Gastrocnemius medialis (tissue), 4 donors: Measurements from ENCODE around the gene ADAMTS14. TPM values are rescaled to one million over a fixed set of nuclear protein-coding genes. Genes with fewer than 3 reads are reported as not detected.

Source experiments
- ATAC-seq, 2 donors: fragments of 150-250 bp; one replicate each; pipeline ENCODE4 v1.9.1; 2016
- DNase-seq, 2 donors: peaks; one replicate each; pipeline ENCODE4 v3.0.0-alpha.2; 2019
- H3K27ac ChIP-seq, 4 donors: fragments of 200-600 bp; sonication (generic); 1 replicate in 1 of 4; 2 replicates in 3 of 4; pipeline ENCODE4 v1.5.1; 2016 to 2018; ENCODE audit warnings: mild to moderate bottlenecking in 2 of 4, moderate library complexity in 1 of 4
- H3K27me3 ChIP-seq, 3 donors: fragments of 200-600 bp; sonication (generic) in 2 of 3; 1 replicate in 1 of 3; 2 replicates in 2 of 3; pipeline versions ENCODE4 v1.5.1 to v1.6.0; 2016 to 2019; ENCODE audit warnings: mild to moderate bottlenecking in 1 of 3, moderate library complexity in 1 of 3
- H3K36me3 ChIP-seq, 2 donors: fragments of 200-600 bp; sonication (generic) in 1 of 2; one replicate each; pipeline ENCODE4 v1.5.1; 2017 to 2018
- H3K4me1 ChIP-seq, 2 donors: fragments of 200-600 bp; sonication (generic) in 1 of 2; one replicate each; pipeline ENCODE4 v1.5.1; 2016 to 2017; ENCODE audit warnings: mild to moderate bottlenecking in 2 of 2
- H3K4me3 ChIP-seq, 4 donors: fragments of 200-600 bp; sonication (generic) in 3 of 4; 1 replicate in 1 of 4; 2 replicates in 3 of 4; pipeline ENCODE4 v1.5.1; 2016 to 2019; ENCODE audit warnings: mild to moderate bottlenecking in 2 of 4
- H3K9me3 ChIP-seq, 3 donors: fragments of 200-600 bp; sonication (generic) in 2 of 3; 1 replicate in 1 of 3; 2 replicates in 2 of 3; pipeline ENCODE4 v1.5.1; 2016 to 2019
- CTCF ChIP-seq, 5 experiments: fragments of 450-650 bp in 3 of 5; fragments of 200-600 bp in 2 of 5; sonication (generic) in 2 of 5; IDR thresholded peaks in 4 of 5; conservative IDR thresholded peaks in 1 of 5; 1 replicate in 4 of 5; 2 replicates in 1 of 5; pipeline ENCODE4 v1.5.1; 2016 to 2019; ENCODE audit warnings: antibody characterized with exemption in 5 of 5, mild to moderate bottlenecking in 3 of 5, moderate library complexity in 3 of 5
- POLR2A ChIP-seq, 2 donors: fragments of 450-650 bp; IDR thresholded peaks; one replicate each; pipeline ENCODE4 v1.6.1; 2017; ENCODE audit warnings: antibody characterized with exemption in 2 of 2, mild to moderate bottlenecking in 2 of 2, moderate library complexity in 2 of 2
- in situ Hi-C, 4 donors: fragments of 200-750 bp; cut with MboI; loops; one replicate each; pipeline versions ENCODE4 v1.15.0 to v1.8.0; 2017; ENCODE audit warnings: low sequenced_read_pairs in 4 of 4
- intact Hi-C: fragments of 100-400 bp; cut with DNase I; formaldehyde crosslinking; loops from one replicate; pipeline ENCODE4 v1.15.1; 2023; ENCODE audit warnings: low total_unique reads
- total RNA-seq, 4 donors: library from RNA; depleted of rRNA; stranded (reverse); fragments of >200 nt; gene quantifications; one replicate each; pipeline versions ENCODE4 v1.1.0 to v1.2.3, GENCODE V29; 2016

Gene ADAMTS14
- total RNA-seq, 4 donors from 2014 or later: 0.10 TPM; not detected in 3

DNA sequence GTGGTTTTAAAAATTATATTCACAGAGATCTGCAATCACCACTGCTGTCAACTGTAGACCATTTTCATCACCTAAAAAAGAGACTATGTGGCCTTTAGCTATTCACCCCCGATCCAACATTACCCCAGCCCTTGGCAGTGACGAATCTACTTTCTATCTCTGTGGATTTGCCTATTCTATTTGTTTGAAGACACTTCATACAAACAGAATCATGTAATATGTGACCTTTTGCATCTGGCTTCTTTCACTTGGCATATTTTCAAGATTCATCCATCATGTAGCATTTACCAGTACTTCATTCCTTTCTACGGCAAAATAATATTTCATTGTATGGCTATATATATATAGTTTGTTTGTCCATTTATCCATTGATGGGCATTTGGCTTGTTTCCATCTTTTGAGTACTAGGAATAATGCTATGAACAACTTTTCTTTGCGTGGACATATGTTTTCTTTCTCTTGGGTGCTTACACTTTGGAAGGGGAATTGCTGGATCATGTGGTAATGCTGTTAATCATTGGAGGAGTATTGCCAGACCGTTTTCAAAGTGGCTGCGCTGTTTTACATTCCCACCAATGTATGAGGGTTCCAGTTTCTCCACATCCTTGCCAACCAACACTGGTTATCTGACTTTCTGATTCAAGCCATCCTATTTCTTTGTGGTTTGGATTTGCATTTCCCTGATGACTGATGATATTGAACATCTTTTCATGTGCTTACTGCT, 22.3 kb downstream of the ADAMTS14 start:
- intact Hi-C loops (no loop called here), in situ Hi-C loops (no loop called here)
- H3K9me3 ChIP-seq: no peaks in the 10 kb centered on the region
- no peak overlapping the region for H3K27ac ChIP-seq
- H3K27me3 ChIP-seq: no peaks in the 10 kb centered on the region
- H3K4me1 ChIP-seq: no peaks in the 10 kb centered on the region
- no peak overlapping the region for H3K4me3 ChIP-seq
- DNase-seq (no peak), ATAC-seq (no peak)
- TF ChIP-seq POLR2A (IDR thresholded peaks at IDR 0.05) (no peak), CTCF (IDR thresholded peaks at IDR 0.05 in 4 of 5, conservative IDR thresholded peaks at IDR 0.05 in 1 of 5) (no peak)
- no peaks in the 10 kb centered on the region for H3K36me3 ChIP-seq

- ATAC-seq (no peak), DNase-seq (no peak)
- H3K36me3 ChIP-seq: no peaks in the 10 kb centered on the region
- no peaks in the 10 kb centered on the region for H3K27me3 ChIP-seq
- H3K27ac ChIP-seq: no peak overlapping the region
- no peak overlapping the region for H3K4me3 ChIP-seq
- no peak for TF ChIP-seq POLR2A (IDR thresholded peaks at IDR 0.05)
- no peak for TF ChIP-seq CTCF (IDR thresholded peaks at IDR 0.05 in 4 of 5, conservative IDR thresholded peaks at IDR 0.05 in 1 of 5)
- H3K9me3 ChIP-seq: no peaks in the 10 kb centered on the region
- intact Hi-C loops: no loop called here
- H3K4me1 ChIP-seq: no peaks in the 10 kb centered on the region
- in situ Hi-C loops: no loop called here
Measured at GRCh38 chr10:70695241-70696030, 23.1 kb downstream of the ADAMTS14 start.

DNA sequence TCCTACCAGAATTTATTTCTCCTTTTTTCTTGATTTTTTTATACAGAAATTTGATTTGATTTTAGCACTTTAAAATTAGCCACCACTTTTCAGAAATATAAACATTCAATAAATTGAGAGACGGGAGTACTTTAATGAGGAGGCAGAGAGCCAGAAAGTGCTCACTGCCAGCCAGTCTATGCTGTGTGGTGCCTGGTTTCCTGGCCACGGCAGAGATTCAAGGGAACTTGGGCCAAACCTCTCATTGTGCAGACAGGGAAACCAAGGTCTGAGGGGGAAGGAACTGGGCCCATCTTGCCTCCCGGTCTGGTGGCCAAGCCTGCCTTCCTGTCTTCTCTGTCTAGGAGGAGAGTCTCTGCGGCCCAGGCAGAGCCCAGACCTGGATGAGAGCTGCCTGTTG, 25.9 kb downstream of the ADAMTS14 start:
- Histone ChIP-seq H3K4me1 (no peaks in the 10 kb centered on the region), H3K27me3 (no peaks in the 10 kb centered on the region), H3K27ac (no peak overlapping the region), H3K4me3 (no peak overlapping the region), H3K9me3 (no peaks in the 10 kb centered on the region), H3K36me3 (no peaks in the 10 kb centered on the region)
- in situ Hi-C loops (no loop called here), intact Hi-C loops (no loop called here)
- no peak for DNase-seq
- TF ChIP-seq CTCF (IDR thresholded peaks at IDR 0.05 in 4 of 5, conservative IDR thresholded peaks at IDR 0.05 in 1 of 5): no peak
- no peak for TF ChIP-seq POLR2A (IDR thresholded peaks at IDR 0.05)
- ATAC-seq: no peak

DNA sequence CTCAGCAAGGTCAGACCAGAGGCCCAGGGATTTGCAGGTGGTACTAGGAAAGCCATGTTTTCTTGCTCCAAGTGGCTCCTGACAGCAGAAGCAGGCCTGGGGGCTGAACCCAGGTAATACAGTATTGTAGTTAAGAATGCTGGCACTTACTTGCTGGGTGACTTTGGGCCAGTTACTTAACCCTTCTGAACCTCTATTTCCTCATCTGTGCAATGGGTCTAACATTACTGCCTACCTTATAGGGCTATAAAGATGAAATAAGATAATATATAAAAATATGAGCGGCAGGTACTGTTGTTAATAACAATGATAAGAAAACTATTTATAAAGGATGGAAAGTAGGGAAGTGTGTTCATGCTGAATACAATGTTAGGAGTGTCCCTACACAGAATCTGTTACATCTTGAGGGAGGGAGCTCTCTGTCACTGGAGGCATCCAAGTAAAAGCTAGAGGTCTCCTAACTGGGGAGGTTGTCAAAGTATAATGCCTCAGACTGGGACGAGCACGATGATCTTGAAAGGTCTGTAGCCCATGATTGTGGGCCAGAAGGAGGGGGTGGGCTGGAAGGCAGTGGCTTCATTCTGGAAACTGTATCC, 26.9 kb downstream of the ADAMTS14 start:
- intact Hi-C loops: no loop called here
- H3K4me3 ChIP-seq: no peak overlapping the region
- no peaks in the 10 kb centered on the region for H3K4me1 ChIP-seq
- no peaks in the 10 kb centered on the region for H3K9me3 ChIP-seq
- ATAC-seq (no peak), DNase-seq (no peak)
- in situ Hi-C loops: no loop called here
- TF ChIP-seq CTCF (IDR thresholded peaks at IDR 0.05 in 4 of 5, conservative IDR thresholded peaks at IDR 0.05 in 1 of 5): no peak
- no peak for TF ChIP-seq POLR2A (IDR thresholded peaks at IDR 0.05)
- H3K27ac ChIP-seq: no peak overlapping the region
- no peaks in the 10 kb centered on the region for H3K36me3 ChIP-seq
- H3K27me3 ChIP-seq: no peaks in the 10 kb centered on the region
